NT2/D1 (cell line): ENCODE measurements around the gene FFAR1.

Source experiments
- SUZ12 ChIP-seq: IDR thresholded peaks from 2 replicates; pipeline ENCODE4 v1.6.1; 2011; ENCODE audit not compliant: insufficient read length, insufficient read depth; ENCODE audit errors: extremely low read depth
- YY1 ChIP-seq: IDR thresholded peaks from 2 replicates; pipeline ENCODE4 v1.6.1; 2011; ENCODE audit not compliant: insufficient read length, insufficient read depth
- ZNF274 ChIP-seq: IDR thresholded peaks from 2 replicates; pipeline ENCODE4 v1.6.1; 2011; ENCODE audit warnings: mild to moderate bottlenecking, low read depth, low read length

GRCh38 chr19:35305181-35305580 lies 42.5 kb upstream of the FFAR1 start:
- TF ChIP-seq ZNF274 = no peak
- no peak for TF ChIP-seq YY1
- TF ChIP-seq SUZ12 = no peak
